ENCODE data around the gene JOSD2. TPM values are rescaled to one million over a fixed set of nuclear protein-coding genes. Genes with fewer than 3 reads are reported as not detected.

Gene JOSD2
- total and polyA plus RNA-seq, 9 of the 15 experiments (the other 6 are each of a cell fraction or from before 2014, with no cell fraction given): 0.06 to 14.4 (median 3.1) TPM

DNA sequence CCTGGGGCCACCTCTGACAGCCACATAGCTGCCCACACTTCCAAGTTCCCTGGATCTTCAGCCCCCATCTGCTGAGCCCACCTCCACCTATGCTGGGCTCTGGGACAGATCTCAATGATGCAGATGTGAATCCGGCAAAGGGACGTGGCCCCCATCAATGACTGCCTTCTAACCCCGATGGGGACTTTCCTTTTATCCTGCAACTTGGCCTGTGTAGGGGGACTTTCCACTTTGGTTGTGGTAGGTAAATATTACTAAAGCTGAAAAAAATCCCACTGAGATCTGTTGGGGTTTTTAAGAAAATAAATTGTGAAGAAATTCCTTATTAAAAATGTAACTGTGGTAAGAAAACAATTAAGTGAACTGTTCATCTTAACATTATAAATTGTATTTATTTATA lies 23.5 kb upstream of the JOSD2 start:
- DNase-seq (ENCODE audit: extremely low read depth in 1 of 4, low spot score in 3 of 4) (no peak), ATAC-seq (no peak), FAIRE-seq (no peak)
- in situ Hi-C loops (cut with MboI): loop anchor here (5.0 to 10.0 kb wide), 2 partner anchors 248 to 380 kb away; partner anchors contain the start of gene KLK4
- H2AFZ ChIP-seq (ENCODE audit: low read depth, low read length): no peak overlapping the region
- peaks cover 2% of the 10 kb centered on the region; the same call in 1 of the 2 replicates for H4K20me1 ChIP-seq (replicated peaks; ENCODE audit: control insufficient read depth, insufficient read depth, low read length)
- CTCF ChIA-PET (ENCODE audit: low intra/inter-chr PET ratio): no interaction called here
- no peak overlapping the region for H3K4me3 ChIP-seq
- POLR2A ChIA-PET: interaction anchor here (0.7 to 0.9 kb wide), 2 partner anchors 73 to 270 kb away, joined by 3 read pairs; no protein-coding TSS in a partner anchor
- no peaks in the 10 kb centered on the region for H3K36me3 ChIP-seq (ENCODE audit: control insufficient read depth, insufficient read depth, low read length)
- no peak overlapping the region for H3K27ac ChIP-seq (ENCODE audit: extremely low read depth, low read depth, low read length)
- H3K9ac ChIP-seq (ENCODE audit: insufficient read depth in 1 of 2, low read depth in 2 of 2, low read length in 2 of 2): no peak overlapping the region
- H3K9me1 ChIP-seq (ENCODE audit: control insufficient read depth, insufficient read depth, low read length): peaks cover 3% of the 10 kb centered on the region
- WGBS (ENCODE audit: insufficient coverage, low coverage, missing lambda C conversion rate): 25% methylated on average over 3 of the region's 3 CpGs
- no peak overlapping the region for H3K4me2 ChIP-seq (ENCODE audit: insufficient read depth, low read length)
- H3K9me3 ChIP-seq (replicated peaks; ENCODE audit: control insufficient read depth, insufficient read depth, low read depth, low read length): peaks cover 3% of the 10 kb centered on the region
- intact Hi-C loops (cut with micrococcal nuclease): loop anchor here (10.0 kb wide), 1 partner anchor 170 kb away; no protein-coding TSS in a partner anchor
- no peaks in the 10 kb centered on the region for H3K79me2 ChIP-seq (ENCODE audit: control insufficient read depth, insufficient read depth, low read length)
- no TSS peak for BruUV-seq (replicated peaks)
- peaks cover 3 to 10% of the 10 kb centered on the region in 2 experiments; a peak in 3 of 5 replicates for H3K27me3 ChIP-seq (ENCODE audit: control insufficient read depth in 2 of 2, insufficient read depth in 2 of 2, low read length in 2 of 2)
- peaks cover 0 to 9% of the 10 kb centered on the region in 2 experiments; a peak in 3 of 5 replicates for H3K4me1 ChIP-seq (replicated peaks in 1 of 2; ENCODE audit: control insufficient read depth in 2 of 2, insufficient read depth in 2 of 2, low read length in 2 of 2)
- TF ChIP-seq, protein P1, sequence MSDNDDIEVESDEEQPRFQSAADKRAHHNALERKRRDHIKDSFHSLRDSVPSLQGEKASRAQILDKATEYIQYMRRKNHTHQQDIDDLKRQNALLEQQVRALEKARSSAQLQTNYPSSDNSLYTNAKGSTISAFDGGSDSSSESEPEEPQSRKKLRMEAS (CRISPR knock-in tag; IDR thresholded peaks at IDR 0.05): no peak
- TF ChIP-seq, protein P2, sequence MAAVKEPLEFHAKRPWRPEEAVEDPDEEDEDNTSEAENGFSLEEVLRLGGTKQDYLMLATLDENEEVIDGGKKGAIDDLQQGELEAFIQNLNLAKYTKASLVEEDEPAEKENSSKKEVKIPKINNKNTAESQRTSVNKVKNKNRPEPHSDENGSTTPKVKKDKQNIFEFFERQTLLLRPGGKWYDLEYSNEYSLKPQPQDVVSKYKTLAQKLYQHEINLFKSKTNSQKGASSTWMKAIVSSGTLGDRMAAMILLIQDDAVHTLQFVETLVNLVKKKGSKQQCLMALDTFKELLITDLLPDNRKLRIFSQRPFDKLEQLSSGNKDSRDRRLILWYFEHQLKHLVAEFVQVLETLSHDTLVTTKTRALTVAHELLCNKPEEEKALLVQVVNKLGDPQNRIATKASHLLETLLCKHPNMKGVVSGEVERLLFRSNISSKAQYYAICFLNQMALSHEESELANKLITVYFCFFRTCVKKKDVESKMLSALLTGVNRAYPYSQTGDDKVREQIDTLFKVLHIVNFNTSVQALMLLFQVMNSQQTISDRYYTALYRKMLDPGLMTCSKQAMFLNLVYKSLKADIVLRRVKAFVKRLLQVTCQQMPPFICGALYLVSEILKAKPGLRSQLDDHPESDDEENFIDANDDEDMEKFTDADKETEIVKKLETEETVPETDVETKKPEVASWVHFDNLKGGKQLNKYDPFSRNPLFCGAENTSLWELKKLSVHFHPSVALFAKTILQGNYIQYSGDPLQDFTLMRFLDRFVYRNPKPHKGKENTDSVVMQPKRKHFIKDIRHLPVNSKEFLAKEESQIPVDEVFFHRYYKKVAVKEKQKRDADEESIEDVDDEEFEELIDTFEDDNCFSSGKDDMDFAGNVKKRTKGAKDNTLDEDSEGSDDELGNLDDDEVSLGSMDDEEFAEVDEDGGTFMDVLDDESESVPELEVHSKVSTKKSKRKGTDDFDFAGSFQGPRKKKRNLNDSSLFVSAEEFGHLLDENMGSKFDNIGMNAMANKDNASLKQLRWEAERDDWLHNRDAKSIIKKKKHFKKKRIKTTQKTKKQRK (IDR thresholded peaks at IDR 0.05; ENCODE audit: borderline replicate concordance, low read depth, low read length): no peak
- TF ChIP-seq, protein P3, sequence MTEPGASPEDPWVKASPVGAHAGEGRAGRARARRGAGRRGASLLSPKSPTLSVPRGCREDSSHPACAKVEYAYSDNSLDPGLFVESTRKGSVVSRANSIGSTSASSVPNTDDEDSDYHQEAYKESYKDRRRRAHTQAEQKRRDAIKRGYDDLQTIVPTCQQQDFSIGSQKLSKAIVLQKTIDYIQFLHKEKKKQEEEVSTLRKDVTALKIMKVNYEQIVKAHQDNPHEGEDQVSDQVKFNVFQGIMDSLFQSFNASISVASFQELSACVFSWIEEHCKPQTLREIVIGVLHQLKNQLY (CRISPR knock-in tag; conservative IDR thresholded peaks at IDR 0.05): no peak
- TF ChIP-seq E2F3 (CRISPR knock-in tag; IDR thresholded peaks at IDR 0.05) (no peak), KLF13 (tag; IDR thresholded peaks at IDR 0.05; ENCODE audit: borderline replicate concordance, low read depth) (no peak), FOS (IDR thresholded peaks at IDR 0.05; ENCODE audit: extremely low read depth, insufficient read length) (no peak), CHD2 (IDR thresholded peaks at IDR 0.05; ENCODE audit: low read depth, low read length) (no peak), NCOA2 (IDR thresholded peaks at IDR 0.05; ENCODE audit: partially characterized antibody in 2 of 2) (no peak)
